ENCODE data around the gene RNF149. TPM values are rescaled to one million over a fixed set of nuclear protein-coding genes. Genes with fewer than 3 reads are reported as not detected.

RNF149 gene
- total RNA-seq, 4 donors from 2014 or later: 29.0 to 78.6 (median 44.4) TPM

- TF ChIP-seq EP300 (IDR thresholded peaks at IDR 0.05) (no peak), POLR2A (IDR thresholded peaks at IDR 0.05) (no peak), CTCF (IDR thresholded peaks at IDR 0.05) (no peak), POLR2AphosphoS5 (IDR thresholded peaks at IDR 0.05) (no peak)
- H3K27me3 ChIP-seq: no peaks in the 10 kb centered on the region
- H3K36me3 ChIP-seq: no peaks in the 10 kb centered on the region
- no peaks in the 10 kb centered on the region for H3K4me1 ChIP-seq
- ATAC-seq: no peak
- no peak overlapping the region for H3K4me3 ChIP-seq
- no peak overlapping the region for H3K27ac ChIP-seq
- H3K9me3 ChIP-seq: no peaks in the 10 kb centered on the region
- 73% methylated on average over 1 of the region's 1 CpG; no CpG with 5 or more reads in 1 of the 2 donors for WGBS, 2 donors (ENCODE audit: low coverage in 1 of 2)
Measured at GRCh38 chr2:101348883-101349282, 40.4 kb upstream of the RNF149 start.

DNA sequence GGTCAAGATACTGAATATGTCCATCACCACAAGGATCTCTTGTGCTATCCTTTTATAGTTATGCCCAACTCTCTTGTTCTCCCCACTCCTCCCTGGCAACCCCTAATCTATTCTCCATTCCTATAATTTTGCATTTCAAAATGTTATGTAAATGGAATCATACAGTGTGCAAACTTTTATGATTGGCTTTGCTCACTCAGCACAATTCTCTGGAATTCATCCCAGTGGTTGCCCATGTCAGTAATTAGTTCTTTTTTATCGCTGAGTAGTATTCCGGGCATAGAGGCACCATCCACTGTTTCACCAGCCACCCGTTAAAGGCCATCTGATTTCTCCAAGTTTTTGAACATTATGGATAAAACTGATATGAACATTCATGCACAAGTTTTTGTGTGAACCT is 38.4 kb upstream of the RNF149 start:
- 86 to 100% methylated on average over 1 to 3 of the region's 3 CpGs for WGBS, 2 donors (ENCODE audit: low coverage in 1 of 2)
- TF ChIP-seq EP300 (IDR thresholded peaks at IDR 0.05) (no peak), POLR2AphosphoS5 (IDR thresholded peaks at IDR 0.05) (no peak), POLR2A (IDR thresholded peaks at IDR 0.05) (no peak)
- Histone ChIP-seq H3K9me3 (no peaks in the 10 kb centered on the region), H3K27ac (no peak overlapping the region), H3K4me3 (no peak overlapping the region), H3K4me1 (no peaks in the 10 kb centered on the region), H3K27me3 (no peaks in the 10 kb centered on the region), H3K36me3 (no peaks in the 10 kb centered on the region)
- no peak for ATAC-seq

GRCh38 chr2:101344137-101344536 is 35.6 kb upstream of the RNF149 start:
- no peak for ATAC-seq
- Histone ChIP-seq H3K9me3 (no peaks in the 10 kb centered on the region), H3K4me1 (peaks cover 0 to 5% (median 0%) of the 10 kb centered on the region in 3 donors), H3K36me3 (no peaks in the 10 kb centered on the region), H3K27ac (no peak overlapping the region), H3K4me3 (no peak overlapping the region), H3K27me3 (no peaks in the 10 kb centered on the region)
- WGBS, 2 donors (ENCODE audit: low coverage in 1 of 2): 60% methylated on average over 2 to 4 of the region's 5 CpGs
- no peak for TF ChIP-seq EP300 (IDR thresholded peaks at IDR 0.05)
- no peak for TF ChIP-seq POLR2A (IDR thresholded peaks at IDR 0.05)
- TF ChIP-seq POLR2AphosphoS5 (IDR thresholded peaks at IDR 0.05): no peak
- TF ChIP-seq CTCF (IDR thresholded peaks at IDR 0.05): no peak

DNA sequence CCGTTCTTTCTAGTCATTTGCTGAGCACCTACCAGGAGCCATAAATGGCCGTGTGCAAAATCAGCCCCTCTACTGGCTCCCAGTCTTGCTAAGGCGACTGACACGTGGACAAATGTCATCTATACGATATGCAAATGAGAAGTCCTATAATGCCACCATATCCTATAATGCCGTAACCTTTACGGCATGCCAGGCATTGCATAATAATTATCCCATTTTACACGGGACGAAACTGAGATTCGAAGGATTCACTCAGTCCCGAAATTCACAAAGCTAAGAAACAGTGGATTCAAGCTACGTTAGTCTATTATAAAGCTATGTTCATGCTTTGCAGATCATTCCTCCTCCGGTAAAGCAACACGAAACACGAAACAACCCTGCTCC is 34.1 kb upstream of the RNF149 start:
- H3K4me3 ChIP-seq: no peak overlapping the region
- no peaks in the 10 kb centered on the region for H3K9me3 ChIP-seq
- no peaks in the 10 kb centered on the region for H3K36me3 ChIP-seq
- TF ChIP-seq POLR2A (IDR thresholded peaks at IDR 0.05) (no peak), CTCF (IDR thresholded peaks at IDR 0.05) (no peak), EP300 (IDR thresholded peaks at IDR 0.05) (no peak), POLR2AphosphoS5 (IDR thresholded peaks at IDR 0.05) (no peak)
- no peak overlapping the region for H3K27ac ChIP-seq
- ATAC-seq: no peak
- H3K27me3 ChIP-seq: no peaks in the 10 kb centered on the region
- H3K4me1 ChIP-seq: peaks cover 0 to 5% (median 0%) of the 10 kb centered on the region in 3 donors
- WGBS, 2 donors (ENCODE audit: low coverage in 1 of 2): 87 to 90% methylated on average over 11 to 15 of the region's 15 CpGs

DNA sequence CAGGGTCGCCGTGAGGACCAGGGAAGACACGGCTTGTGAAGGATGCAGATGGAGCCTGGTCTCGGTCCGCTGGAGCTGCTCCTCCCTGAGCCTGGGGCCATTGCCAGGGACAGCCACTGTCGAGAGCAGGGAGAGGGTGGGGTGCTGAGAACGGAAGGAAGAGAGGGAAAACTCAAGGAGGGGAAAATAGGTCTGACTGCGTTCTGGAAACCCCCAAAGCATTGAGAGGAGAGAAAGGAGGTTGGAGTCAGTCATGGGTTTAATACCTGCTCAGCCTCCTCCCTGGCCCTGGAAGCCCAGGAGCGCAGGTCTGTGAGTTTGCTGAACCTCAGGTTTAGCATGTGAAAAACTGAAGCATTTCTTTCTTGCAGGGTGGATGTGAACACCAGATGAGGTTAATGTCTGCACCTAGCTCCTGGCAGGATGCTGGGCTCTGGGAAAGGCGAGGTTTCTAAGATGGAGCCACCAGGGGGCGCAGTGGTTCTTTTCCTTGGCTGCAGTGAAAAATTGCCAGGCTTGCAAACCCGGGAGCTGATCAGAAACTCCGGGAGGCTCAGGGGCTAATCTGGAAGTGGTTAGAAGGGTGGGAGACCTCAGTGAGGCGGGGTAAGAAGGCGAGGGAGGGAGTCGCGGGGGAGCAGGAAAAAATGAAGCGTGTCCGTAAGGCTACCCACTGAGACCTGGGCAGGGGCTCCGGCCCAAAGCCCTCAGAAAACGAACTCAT is 33.6 kb upstream of the RNF149 start:
- Histone ChIP-seq H3K9me3 (no peaks in the 10 kb centered on the region), H3K27me3 (no peaks in the 10 kb centered on the region), H3K4me3 (no peak overlapping the region), H3K27ac (no peak overlapping the region), H3K4me1 (peaks cover 0 to 5% (median 0%) of the 10 kb centered on the region in 3 donors), H3K36me3 (no peaks in the 10 kb centered on the region)
- ATAC-seq: no peak
- peak; percentile 50 to 79 (median 66) for TF ChIP-seq CTCF (IDR thresholded peaks at IDR 0.05)
- no peak for TF ChIP-seq EP300 (IDR thresholded peaks at IDR 0.05)
- no peak for TF ChIP-seq POLR2AphosphoS5 (IDR thresholded peaks at IDR 0.05)
- 51 to 60% methylated on average over 8 to 17 of the region's 21 CpGs for WGBS, 2 donors (ENCODE audit: low coverage in 1 of 2)
